ENCODE results near the gene SLC19A1. TPM values are rescaled to one million over a fixed set of nuclear protein-coding genes. Genes with fewer than 3 reads are reported as not detected.

SLC19A1 gene
- polyA plus RNA-seq, 3 donors = 25.0 to 53.0 (median 39.9) TPM

DNA sequence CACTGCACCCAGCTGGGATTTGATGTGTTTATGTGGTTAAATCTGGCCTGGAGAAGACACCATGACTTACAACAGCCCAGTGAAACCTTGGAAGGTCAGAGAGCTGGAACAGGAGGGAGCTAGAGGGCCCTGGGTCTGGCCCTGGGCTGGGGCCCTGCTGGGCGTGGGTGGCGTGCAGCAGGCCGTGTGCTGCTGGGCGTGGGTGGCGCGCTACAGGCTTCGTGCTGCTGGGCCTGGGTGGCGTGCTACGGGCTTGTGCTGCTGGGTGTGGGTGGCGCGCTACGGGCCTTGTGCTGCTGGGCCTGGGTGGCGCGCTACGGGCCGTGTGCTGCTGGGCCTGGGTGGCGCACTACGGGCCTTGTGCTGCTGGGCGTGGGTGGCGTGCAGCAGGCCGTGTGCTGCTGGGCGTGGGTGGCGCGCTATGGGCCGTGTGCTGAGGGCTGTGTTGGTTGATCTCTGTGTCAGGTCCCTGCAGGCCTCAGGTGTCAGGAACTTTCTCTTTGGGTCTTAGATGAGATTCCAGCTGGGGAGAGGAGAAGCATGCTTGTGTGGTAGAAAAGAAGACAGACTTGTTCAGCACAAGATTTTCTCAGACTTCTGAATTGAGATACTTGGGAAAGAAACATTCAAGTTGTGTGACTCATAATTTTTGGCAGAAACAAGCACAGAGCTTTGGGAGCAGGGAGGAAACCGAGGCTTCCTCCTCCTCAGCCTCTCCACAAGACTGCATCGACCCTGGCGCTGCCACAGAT lies 71.3 kb downstream of the SLC19A1 start:
- DNase-seq = no peak
- Mint-ChIP-seq H3K9me3 (peaks cover 0 to 3% (median 0%) of the 10 kb centered on the region in 7 donors), H3K4me1 (no peaks in the 10 kb centered on the region), H3K27me3 (ENCODE audit: low read depth in 3 of 3) (peaks cover 0 to 6% (median 2%) of the 10 kb centered on the region in 3 donors), H3K36me3 (no peaks in the 10 kb centered on the region), H3K4me3 (no peak overlapping the region), H3K27ac (peak overlapping the region in 1 of 7 donors; percentile 33)
- intact Hi-C loops (cut with micrococcal nuclease) = no loop called here
- Histone ChIP-seq H3K4me3 (replicated peaks in 1 of 3; ENCODE audit: low read depth in 2 of 3, low read length in 3 of 3) (no peak overlapping the region), H3K79me2 (ENCODE audit: insufficient read depth, low read length) (no peaks in the 10 kb centered on the region), H2AFZ (ENCODE audit: insufficient read depth, low read depth, low read length, poor library complexity, severe bottlenecking) (no peak overlapping the region), H3K9me3 (replicated peaks in 1 of 2; ENCODE audit: control insufficient read depth in 1 of 2, insufficient read depth in 1 of 2, low read length in 2 of 2) (no peaks in the 10 kb centered on the region), H3K4me1 (ENCODE audit: control insufficient read depth in 1 of 2, insufficient read depth in 2 of 2, low read length in 2 of 2) (no peaks in the 10 kb centered on the region), H3K4me2 (replicated peaks; ENCODE audit: extremely low read depth, low read length, poor library complexity, severe bottlenecking) (no peak overlapping the region), H3K36me3 (replicated peaks in 1 of 2; ENCODE audit: control insufficient read depth in 1 of 2, insufficient read depth in 2 of 2, low read length in 2 of 2) (no peaks in the 10 kb centered on the region), H3K27me3 (ENCODE audit: control insufficient read depth in 2 of 2, insufficient read depth in 2 of 2, low read length in 2 of 2) (no peaks in the 10 kb centered on the region), H3K27ac (ENCODE audit: low read depth in 1 of 2, low read length in 2 of 2) (no peak overlapping the region), H4K20me1 (ENCODE audit: insufficient read depth, low read length) (no peaks in the 10 kb centered on the region), H3K9ac (ENCODE audit: insufficient read depth, low read length, poor library complexity, severe bottlenecking) (no peak overlapping the region)
- 91% methylated on average over 28 of the region's 28 CpGs for WGBS (ENCODE audit: insufficient coverage)
- no peak for TF ChIP-seq CTCF (IDR thresholded peaks at IDR 0.05)

DNA sequence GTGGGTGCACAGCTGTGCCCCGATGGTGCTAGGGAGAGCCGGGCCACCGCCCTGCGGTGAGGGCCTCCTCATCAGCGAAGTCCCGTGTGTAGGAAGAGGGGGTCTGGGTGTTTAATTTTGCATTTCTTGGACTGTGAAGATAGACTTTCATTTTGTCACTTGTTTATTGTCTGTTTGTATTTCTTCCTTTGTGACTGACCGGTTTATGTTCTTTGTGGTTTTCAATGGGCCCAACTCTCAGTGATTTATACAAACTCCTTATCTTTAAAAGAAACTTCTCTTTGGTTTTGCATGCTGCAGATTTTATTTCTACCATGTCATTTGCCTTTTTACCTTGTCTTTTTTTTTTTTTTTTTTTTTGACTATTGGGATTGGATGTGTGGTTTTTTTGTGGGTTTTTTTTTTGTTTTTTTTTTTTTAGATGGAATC lies 72.1 kb downstream of the SLC19A1 start:
- no peaks in the 10 kb centered on the region for H3K27me3 ChIP-seq (ENCODE audit: control insufficient read depth in 2 of 2, insufficient read depth in 2 of 2, low read length in 2 of 2)
- no peaks in the 10 kb centered on the region for H4K20me1 ChIP-seq (ENCODE audit: insufficient read depth, low read length)

More for the DNA sequence above, 72.1 kb downstream of the SLC19A1 start:
- H3K9ac ChIP-seq (ENCODE audit: insufficient read depth, low read length, poor library complexity, severe bottlenecking) = no peak overlapping the region
- no peaks in the 10 kb centered on the region for H3K4me1 Mint-ChIP-seq
- H3K27me3 Mint-ChIP-seq (ENCODE audit: low read depth in 3 of 3) = peaks cover 0 to 12% (median 3%) of the 10 kb centered on the region in 3 donors
- no peaks in the 10 kb centered on the region for H3K36me3 Mint-ChIP-seq
- no peak for TF ChIP-seq CTCF (IDR thresholded peaks at IDR 0.05)
- H3K4me1 ChIP-seq (ENCODE audit: control insufficient read depth in 1 of 2, insufficient read depth in 2 of 2, low read length in 2 of 2) = no peaks in the 10 kb centered on the region
- no peak overlapping the region for H3K4me2 ChIP-seq (replicated peaks; ENCODE audit: extremely low read depth, low read length, poor library complexity, severe bottlenecking)
- DNase-seq = no peak
- no peaks in the 10 kb centered on the region for H3K9me3 ChIP-seq (replicated peaks in 1 of 2; ENCODE audit: control insufficient read depth in 1 of 2, insufficient read depth in 1 of 2, low read length in 2 of 2)
- WGBS (ENCODE audit: insufficient coverage) = 100% methylated on average over 3 of the region's 7 CpGs
- H3K79me2 ChIP-seq (ENCODE audit: insufficient read depth, low read length) = no peaks in the 10 kb centered on the region
- no peak overlapping the region for H3K4me3 Mint-ChIP-seq
- no peak overlapping the region for H3K27ac Mint-ChIP-seq
- no peaks in the 10 kb centered on the region for H3K36me3 ChIP-seq (replicated peaks in 1 of 2; ENCODE audit: control insufficient read depth in 1 of 2, insufficient read depth in 2 of 2, low read length in 2 of 2)
- H2AFZ ChIP-seq (ENCODE audit: insufficient read depth, low read depth, low read length, poor library complexity, severe bottlenecking) = no peak overlapping the region
- intact Hi-C loops (cut with micrococcal nuclease) = no loop called here
- H3K4me3 ChIP-seq (replicated peaks in 1 of 3; ENCODE audit: low read depth in 2 of 3, low read length in 3 of 3) = no peak overlapping the region
- H3K27ac ChIP-seq (ENCODE audit: low read depth in 1 of 2, low read length in 2 of 2) = no peak overlapping the region
- peaks cover 0 to 3% (median 0%) of the 10 kb centered on the region in 7 donors for H3K9me3 Mint-ChIP-seq
